Measurements from ENCODE around the gene REELD1. TPM values are rescaled to one million over a fixed set of nuclear protein-coding genes. Genes with fewer than 3 reads are reported as not detected.
A peak's percentile ranks its signal among the peaks of the same experiment; 100 is the strongest.

The REELD1 gene
- total RNA-seq, 4 donors from 2014 or later = 0.97 TPM; not detected in 3

- peaks cover 3 to 15% of the 10 kb centered on the region in 2 donors for H3K4me1 ChIP-seq
- H3K27ac ChIP-seq = no peak overlapping the region
- TF ChIP-seq POLR2A (IDR thresholded peaks at IDR 0.05) (no peak), CTCF (IDR thresholded peaks at IDR 0.05 in 4 of 5, conservative IDR thresholded peaks at IDR 0.05 in 1 of 5) (no peak)
- no peak overlapping the region for H3K4me3 ChIP-seq
- H3K36me3 ChIP-seq = no peaks in the 10 kb centered on the region
- ATAC-seq (no peak), DNase-seq (no peak)
- intact Hi-C loops (cut with DNase I; ENCODE audit: low total_unique reads) = no loop called here
- in situ Hi-C loops (cut with MboI; ENCODE audit: low sequenced_read_pairs in 4 of 4) = no loop called here
- H3K9me3 ChIP-seq = no peaks in the 10 kb centered on the region
- no peaks in the 10 kb centered on the region for H3K27me3 ChIP-seq
Observed at GRCh38 chr4:146265950-146266490, 51.7 kb downstream of the REELD1 start.

GRCh38 chr4:146267826-146268225 lies 53.5 kb downstream of the REELD1 start:
- Histone ChIP-seq H3K27me3 (no peaks in the 10 kb centered on the region), H3K27ac (no peak overlapping the region), H3K9me3 (no peaks in the 10 kb centered on the region), H3K4me1 (peaks cover 3 to 15% of the 10 kb centered on the region in 2 donors), H3K4me3 (no peak overlapping the region), H3K36me3 (no peaks in the 10 kb centered on the region)
- TF ChIP-seq CTCF (IDR thresholded peaks at IDR 0.05 in 4 of 5, conservative IDR thresholded peaks at IDR 0.05 in 1 of 5) (no peak), POLR2A (IDR thresholded peaks at IDR 0.05) (no peak)
- ATAC-seq (peak in 1 of 2 donors; percentile 39), DNase-seq (no peak)
- intact Hi-C loops (cut with DNase I; ENCODE audit: low total_unique reads) = no loop called here
- in situ Hi-C loops (cut with MboI; ENCODE audit: low sequenced_read_pairs in 4 of 4) = no loop called here

DNA sequence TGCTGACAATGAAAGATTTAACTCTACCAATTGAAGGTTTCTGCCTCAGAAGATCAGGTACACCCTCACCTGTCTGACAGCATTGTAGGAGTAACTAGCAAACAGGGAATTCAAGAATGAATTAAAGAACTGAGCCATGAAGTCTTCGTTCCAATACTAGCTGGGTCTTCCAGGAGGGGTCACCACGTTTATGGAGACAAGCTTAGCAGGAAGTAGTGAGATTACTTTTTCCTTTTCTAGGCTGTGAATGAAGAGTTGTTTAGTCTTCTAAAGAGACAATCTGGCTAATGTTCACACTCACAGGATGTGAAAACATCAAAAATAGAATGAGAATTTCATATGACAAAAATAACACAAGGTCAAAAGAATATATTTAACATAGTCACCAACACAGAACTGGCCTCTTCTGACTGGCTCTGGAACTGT lies 54.9 kb downstream of the REELD1 start:
- no peak overlapping the region for H3K4me3 ChIP-seq
- no peak overlapping the region for H3K27ac ChIP-seq
- in situ Hi-C loops (cut with MboI; ENCODE audit: low sequenced_read_pairs in 4 of 4) (no loop called here), intact Hi-C loops (cut with DNase I; ENCODE audit: low total_unique reads) (no loop called here)
- H3K27me3 ChIP-seq = no peaks in the 10 kb centered on the region
- ATAC-seq = no peak
- H3K4me1 ChIP-seq = peaks cover 3 to 15% of the 10 kb centered on the region in 2 donors
- no peaks in the 10 kb centered on the region for H3K36me3 ChIP-seq
- TF ChIP-seq POLR2A (IDR thresholded peaks at IDR 0.05) (no peak), CTCF (IDR thresholded peaks at IDR 0.05 in 4 of 5, conservative IDR thresholded peaks at IDR 0.05 in 1 of 5) (no peak)
- H3K9me3 ChIP-seq = no peaks in the 10 kb centered on the region
- no peak for DNase-seq

- no peak overlapping the region for H3K4me3 ChIP-seq
- no peak overlapping the region for H3K27ac ChIP-seq
- in situ Hi-C loops (cut with MboI; ENCODE audit: low sequenced_read_pairs in 4 of 4) (no loop called here), intact Hi-C loops (cut with DNase I; ENCODE audit: low total_unique reads) (no loop called here)
- ATAC-seq = no peak
- H3K36me3 ChIP-seq = no peaks in the 10 kb centered on the region
- H3K27me3 ChIP-seq = no peaks in the 10 kb centered on the region
- no peak for DNase-seq
- H3K9me3 ChIP-seq = no peaks in the 10 kb centered on the region
- TF ChIP-seq POLR2A (IDR thresholded peaks at IDR 0.05) = no peak
- TF ChIP-seq CTCF (IDR thresholded peaks at IDR 0.05 in 4 of 5, conservative IDR thresholded peaks at IDR 0.05 in 1 of 5) = no peak
- peaks cover 2 to 6% of the 10 kb centered on the region in 2 donors for H3K4me1 ChIP-seq
Observed at GRCh38 chr4:146271466-146271865, 57.1 kb downstream of the REELD1 start.

All from gastrocnemius medialis (tissue), 4 donors.